UCSD-AML1 (cell line): ENCODE results near the gene TUT4.

Experiments used
- DNase-seq: peaks from one replicate; lab custom pipeline; 2025; ENCODE audit not compliant: unreplicated experiment; lab: John Stamatoyannopoulos, UW

TUT4 gene

GRCh38 chr1:52416811-52417210 lies 136.1 kb downstream of the TUT4 start:
- no peak for DNase-seq

- DNase-seq = no peak
Observed at GRCh38 chr1:52414942-52415341, 137.9 kb downstream of the TUT4 start.

- no peak for DNase-seq
Observed at GRCh38 chr1:52413410-52413989, 139.4 kb downstream of the TUT4 start.

- no peak for DNase-seq
Observed at GRCh38 chr1:52404975-52405338, 147.9 kb downstream of the TUT4 start.

- DNase-seq = peak; percentile 96
Observed at GRCh38 chr1:52404116-52404974, 148.5 kb downstream of the TUT4 start, which contains the start of the genes ORC1 and PRPF38A. ORC1 (minus strand) TSS chr1:52404423; CDS start chr1:52402223, 2,200 bp downstream. PRPF38A (plus strand) TSS chr1:52404602; CDS start chr1:52404750, 148 bp downstream.

- DNase-seq = peak; percentile 68
Observed at GRCh38 chr1:52403566-52404115, 149.3 kb downstream of the TUT4 start.

GRCh38 chr1:52402860-52403240 lies 150.0 kb downstream of the TUT4 start:
- DNase-seq = no peak

- no peak for DNase-seq
Observed at GRCh38 chr1:52400131-52400530, 152.8 kb downstream of the TUT4 start.

- DNase-seq = no peak
Observed at GRCh38 chr1:52399629-52400028, 153.3 kb downstream of the TUT4 start.

GRCh38 chr1:52393174-52393573 lies 159.7 kb downstream of the TUT4 start:
- DNase-seq = no peak

GRCh38 chr1:52386458-52386857 lies 166.4 kb downstream of the TUT4 start:
- DNase-seq = no peak

GRCh38 chr1:52385376-52385775 lies 167.5 kb downstream of the TUT4 start:
- no peak for DNase-seq
